SK-N-SH (cell line): ENCODE measurements around the gene CACNA1D.

Experiments used
- EZH2phosphoT487 ChIP-seq: fragments of 200-600 bp; sonication (generic); IDR thresholded peaks from 2 replicates; pipeline ENCODE4 v1.6.1; 2017; ENCODE audit warnings: low read depth, mixed run types, mild to moderate bottlenecking, antibody characterized with exemption, moderate library complexity, borderline replicate concordance
- POLR2AphosphoS5 ChIP-seq: IDR thresholded peaks from 2 replicates; pipeline ENCODE4 v1.6.1; 2012; ENCODE audit warnings: low read depth, low read length
- RCOR1 ChIP-seq: fragments of 150-350 bp; IDR thresholded peaks from 2 replicates; pipeline ENCODE4 v1.6.1; 2017; ENCODE audit warnings: antibody characterized with exemption, low read length
- RFX5 ChIP-seq: IDR thresholded peaks from 2 replicates; pipeline ENCODE4 v1.6.1; 2012; ENCODE audit warnings: mild to moderate bottlenecking, improper control_type of control experiment, low read length
- TAF1 ChIP-seq: IDR thresholded peaks from 2 replicates; pipeline ENCODE4 v1.6.1; 2012; ENCODE audit warnings: low read depth, mild to moderate bottlenecking, low read length, moderate library complexity, borderline replicate concordance
- TF ChIP-seq, protein P1 (sequence below): IDR thresholded peaks from 2 replicates; pipeline ENCODE4 v1.6.1; 2012; ENCODE audit warnings: mild to moderate bottlenecking, low read depth, low read length, moderate library complexity
- TF ChIP-seq, protein P2 (sequence below): fragments of 200-600 bp; sonication (generic); IDR thresholded peaks from 2 replicates; pipeline ENCODE4 v1.6.1; 2017; ENCODE audit warnings: antibody characterized with exemption, mild to moderate bottlenecking, moderate library complexity

DNA sequence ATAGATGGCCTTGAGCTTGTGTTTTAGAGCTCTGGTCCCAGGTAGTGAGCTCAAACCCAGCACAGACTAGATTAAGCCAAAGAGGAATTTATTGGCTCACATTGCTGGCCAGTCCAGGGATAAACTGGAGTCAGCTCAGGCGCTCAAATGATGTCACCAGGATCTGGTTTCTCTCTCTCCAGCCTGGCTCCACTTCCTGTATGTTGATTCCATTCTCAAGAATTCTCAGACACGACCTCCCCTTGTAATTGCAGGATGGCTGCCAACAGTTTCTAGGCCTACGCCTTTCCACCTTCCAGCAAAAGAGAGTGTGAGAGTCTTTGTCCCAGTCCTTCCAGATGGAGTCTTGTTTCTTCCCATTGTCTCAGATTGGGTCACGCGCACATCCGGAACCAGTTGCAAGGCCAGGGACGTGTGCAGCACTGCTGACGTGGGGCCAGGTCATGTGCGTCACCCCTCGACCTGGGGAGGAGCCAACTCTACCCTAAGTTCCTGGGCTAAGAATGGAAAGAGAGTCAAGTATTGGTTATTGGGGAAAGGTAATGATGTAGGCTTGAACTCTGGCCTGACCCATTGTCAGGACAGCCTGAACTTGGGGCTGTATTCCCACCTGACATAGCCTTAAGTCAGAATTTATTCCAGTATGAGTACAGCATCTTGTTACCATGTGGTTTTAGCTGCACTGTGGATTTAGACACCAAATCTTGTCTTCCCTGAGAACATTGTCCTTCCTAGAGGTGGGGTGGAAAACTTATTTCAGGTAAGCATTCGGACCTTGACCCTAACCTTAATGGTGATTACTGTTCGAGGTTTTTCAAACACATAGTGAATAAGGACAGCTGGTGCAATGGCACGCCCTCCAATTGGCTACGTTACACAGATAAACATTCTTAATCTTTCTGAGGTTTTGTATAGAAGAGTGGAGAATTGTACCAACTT is 31.6 kb downstream of the CACNA1D start:
- no peak for TF ChIP-seq TAF1
- TF ChIP-seq, protein P1, sequence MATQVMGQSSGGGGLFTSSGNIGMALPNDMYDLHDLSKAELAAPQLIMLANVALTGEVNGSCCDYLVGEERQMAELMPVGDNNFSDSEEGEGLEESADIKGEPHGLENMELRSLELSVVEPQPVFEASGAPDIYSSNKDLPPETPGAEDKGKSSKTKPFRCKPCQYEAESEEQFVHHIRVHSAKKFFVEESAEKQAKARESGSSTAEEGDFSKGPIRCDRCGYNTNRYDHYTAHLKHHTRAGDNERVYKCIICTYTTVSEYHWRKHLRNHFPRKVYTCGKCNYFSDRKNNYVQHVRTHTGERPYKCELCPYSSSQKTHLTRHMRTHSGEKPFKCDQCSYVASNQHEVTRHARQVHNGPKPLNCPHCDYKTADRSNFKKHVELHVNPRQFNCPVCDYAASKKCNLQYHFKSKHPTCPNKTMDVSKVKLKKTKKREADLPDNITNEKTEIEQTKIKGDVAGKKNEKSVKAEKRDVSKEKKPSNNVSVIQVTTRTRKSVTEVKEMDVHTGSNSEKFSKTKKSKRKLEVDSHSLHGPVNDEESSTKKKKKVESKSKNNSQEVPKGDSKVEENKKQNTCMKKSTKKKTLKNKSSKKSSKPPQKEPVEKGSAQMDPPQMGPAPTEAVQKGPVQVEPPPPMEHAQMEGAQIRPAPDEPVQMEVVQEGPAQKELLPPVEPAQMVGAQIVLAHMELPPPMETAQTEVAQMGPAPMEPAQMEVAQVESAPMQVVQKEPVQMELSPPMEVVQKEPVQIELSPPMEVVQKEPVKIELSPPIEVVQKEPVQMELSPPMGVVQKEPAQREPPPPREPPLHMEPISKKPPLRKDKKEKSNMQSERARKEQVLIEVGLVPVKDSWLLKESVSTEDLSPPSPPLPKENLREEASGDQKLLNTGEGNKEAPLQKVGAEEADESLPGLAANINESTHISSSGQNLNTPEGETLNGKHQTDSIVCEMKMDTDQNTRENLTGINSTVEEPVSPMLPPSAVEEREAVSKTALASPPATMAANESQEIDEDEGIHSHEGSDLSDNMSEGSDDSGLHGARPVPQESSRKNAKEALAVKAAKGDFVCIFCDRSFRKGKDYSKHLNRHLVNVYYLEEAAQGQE: no peak
- no peak for TF ChIP-seq EZH2phosphoT487
- no peak for TF ChIP-seq RCOR1
- no peak for TF ChIP-seq POLR2AphosphoS5
- TF ChIP-seq, protein P2, sequence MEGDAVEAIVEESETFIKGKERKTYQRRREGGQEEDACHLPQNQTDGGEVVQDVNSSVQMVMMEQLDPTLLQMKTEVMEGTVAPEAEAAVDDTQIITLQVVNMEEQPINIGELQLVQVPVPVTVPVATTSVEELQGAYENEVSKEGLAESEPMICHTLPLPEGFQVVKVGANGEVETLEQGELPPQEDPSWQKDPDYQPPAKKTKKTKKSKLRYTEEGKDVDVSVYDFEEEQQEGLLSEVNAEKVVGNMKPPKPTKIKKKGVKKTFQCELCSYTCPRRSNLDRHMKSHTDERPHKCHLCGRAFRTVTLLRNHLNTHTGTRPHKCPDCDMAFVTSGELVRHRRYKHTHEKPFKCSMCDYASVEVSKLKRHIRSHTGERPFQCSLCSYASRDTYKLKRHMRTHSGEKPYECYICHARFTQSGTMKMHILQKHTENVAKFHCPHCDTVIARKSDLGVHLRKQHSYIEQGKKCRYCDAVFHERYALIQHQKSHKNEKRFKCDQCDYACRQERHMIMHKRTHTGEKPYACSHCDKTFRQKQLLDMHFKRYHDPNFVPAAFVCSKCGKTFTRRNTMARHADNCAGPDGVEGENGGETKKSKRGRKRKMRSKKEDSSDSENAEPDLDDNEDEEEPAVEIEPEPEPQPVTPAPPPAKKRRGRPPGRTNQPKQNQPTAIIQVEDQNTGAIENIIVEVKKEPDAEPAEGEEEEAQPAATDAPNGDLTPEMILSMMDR: no peak
- no peak for TF ChIP-seq RFX5
